GM18868 (cell line): ENCODE measurements around the gene PRDX2.

ENCODE experiments used
- ATAC-seq: cut with Tn5 transposase; IDR thresholded peaks from one replicate; pipeline ENCODE4 v1.9.1; 2021; ENCODE audit warnings: mild to moderate bottlenecking, moderate library complexity; ENCODE audit not compliant: unreplicated experiment

Gene PRDX2

GRCh38 chr19:12792853-12793289 is 8.7 kb downstream of the PRDX2 start:
- ATAC-seq, result no peak

- ATAC-seq, result no peak
Observed at GRCh38 chr19:12792051-12792852, 9.3 kb downstream of the PRDX2 start.

- ATAC-seq, result peak; percentile 30
Observed at GRCh38 chr19:12791345-12792050, 10.1 kb downstream of the PRDX2 start, which contains the start of gene JUNB. Gene JUNB (plus strand): TSS chr19:12791486. CDS start chr19:12791772, 286 bp downstream.

- no peak for ATAC-seq
Observed at GRCh38 chr19:12790628-12791344, 10.8 kb downstream of the PRDX2 start.

GRCh38 chr19:12789904-12790619 is 11.5 kb downstream of the PRDX2 start:
- ATAC-seq, result peak; percentile 38

- no peak for ATAC-seq
Observed at GRCh38 chr19:12789098-12789903, 12.3 kb downstream of the PRDX2 start.

GRCh38 chr19:12788682-12789097 is 12.9 kb downstream of the PRDX2 start:
- no peak for ATAC-seq

- no peak for ATAC-seq
Observed at GRCh38 chr19:12788042-12788681, 13.4 kb downstream of the PRDX2 start.

- ATAC-seq, result no peak
Observed at GRCh38 chr19:12787458-12787857, 14.1 kb downstream of the PRDX2 start.

GRCh38 chr19:12786952-12787351 is 14.6 kb downstream of the PRDX2 start:
- ATAC-seq, result no peak

GRCh38 chr19:12786141-12786870 is 15.3 kb downstream of the PRDX2 start:
- ATAC-seq, result no peak

- no peak for ATAC-seq
Observed at GRCh38 chr19:12785431-12786031, 16.1 kb downstream of the PRDX2 start.

- ATAC-seq, result no peak
Observed at GRCh38 chr19:12784871-12785430, 16.6 kb downstream of the PRDX2 start.

- no peak for ATAC-seq
Observed at GRCh38 chr19:12784394-12784870, 17.2 kb downstream of the PRDX2 start.

GRCh38 chr19:12783849-12784393 is 17.7 kb downstream of the PRDX2 start:
- ATAC-seq, result no peak

GRCh38 chr19:12783291-12783848 is 18.2 kb downstream of the PRDX2 start:
- peak; percentile 3 for ATAC-seq
